Gastrocnemius medialis (tissue), 4 donors: ENCODE measurements around the gene GTF3C5.

Experiments used
- POLR2A ChIP-seq, 2 donors: fragments of 450-650 bp; IDR thresholded peaks; one replicate each; pipeline ENCODE4 v1.6.1; 2017; ENCODE audit warnings: antibody characterized with exemption in 2 of 2, mild to moderate bottlenecking in 2 of 2, moderate library complexity in 2 of 2
- TF ChIP-seq, protein P1 (sequence below), 5 experiments: fragments of 450-650 bp in 3 of 5; fragments of 200-600 bp in 2 of 5; sonication (generic) in 2 of 5; IDR thresholded peaks in 4 of 5; conservative IDR thresholded peaks in 1 of 5; 1 replicate in 4 of 5; 2 replicates in 1 of 5; pipeline ENCODE4 v1.5.1; 2016 to 2019; ENCODE audit warnings: antibody characterized with exemption in 5 of 5, mild to moderate bottlenecking in 3 of 5, moderate library complexity in 3 of 5

DNA sequence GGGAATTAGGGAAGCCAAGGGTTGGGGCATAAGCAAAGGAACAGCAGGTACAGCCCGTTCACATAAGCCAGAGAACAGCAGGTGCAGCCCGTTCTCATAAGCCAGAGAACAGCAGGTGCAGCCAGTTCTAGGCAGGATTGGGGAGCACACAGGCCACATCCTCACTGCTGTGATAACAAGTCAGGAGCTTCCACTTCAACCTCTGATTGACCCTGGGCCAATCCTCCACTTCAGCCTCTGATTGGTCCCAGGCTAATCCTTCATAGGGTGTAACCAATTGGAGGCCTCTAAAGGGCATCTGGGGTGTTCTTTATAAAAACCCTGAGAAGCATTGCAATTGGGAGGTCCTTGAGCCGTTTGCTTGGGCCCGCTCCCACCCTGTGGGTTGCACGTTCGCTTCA lies 58.5 kb downstream of the GTF3C5 start:
- TF ChIP-seq, protein P1, sequence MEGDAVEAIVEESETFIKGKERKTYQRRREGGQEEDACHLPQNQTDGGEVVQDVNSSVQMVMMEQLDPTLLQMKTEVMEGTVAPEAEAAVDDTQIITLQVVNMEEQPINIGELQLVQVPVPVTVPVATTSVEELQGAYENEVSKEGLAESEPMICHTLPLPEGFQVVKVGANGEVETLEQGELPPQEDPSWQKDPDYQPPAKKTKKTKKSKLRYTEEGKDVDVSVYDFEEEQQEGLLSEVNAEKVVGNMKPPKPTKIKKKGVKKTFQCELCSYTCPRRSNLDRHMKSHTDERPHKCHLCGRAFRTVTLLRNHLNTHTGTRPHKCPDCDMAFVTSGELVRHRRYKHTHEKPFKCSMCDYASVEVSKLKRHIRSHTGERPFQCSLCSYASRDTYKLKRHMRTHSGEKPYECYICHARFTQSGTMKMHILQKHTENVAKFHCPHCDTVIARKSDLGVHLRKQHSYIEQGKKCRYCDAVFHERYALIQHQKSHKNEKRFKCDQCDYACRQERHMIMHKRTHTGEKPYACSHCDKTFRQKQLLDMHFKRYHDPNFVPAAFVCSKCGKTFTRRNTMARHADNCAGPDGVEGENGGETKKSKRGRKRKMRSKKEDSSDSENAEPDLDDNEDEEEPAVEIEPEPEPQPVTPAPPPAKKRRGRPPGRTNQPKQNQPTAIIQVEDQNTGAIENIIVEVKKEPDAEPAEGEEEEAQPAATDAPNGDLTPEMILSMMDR (IDR thresholded peaks at IDR 0.05 in 4 of 5, conservative IDR thresholded peaks at IDR 0.05 in 1 of 5), result no peak
- TF ChIP-seq POLR2A (IDR thresholded peaks at IDR 0.05), result no peak
